ENCODE measurements around the gene FGF21. TPM values are rescaled to one million over a fixed set of nuclear protein-coding genes. Genes with fewer than 3 reads are reported as not detected.

Gene FGF21
- total and polyA plus RNA-seq, 2 donors (not counting 3 experiments of a cell fraction or from before 2014, with no cell fraction given): not detected

DNA sequence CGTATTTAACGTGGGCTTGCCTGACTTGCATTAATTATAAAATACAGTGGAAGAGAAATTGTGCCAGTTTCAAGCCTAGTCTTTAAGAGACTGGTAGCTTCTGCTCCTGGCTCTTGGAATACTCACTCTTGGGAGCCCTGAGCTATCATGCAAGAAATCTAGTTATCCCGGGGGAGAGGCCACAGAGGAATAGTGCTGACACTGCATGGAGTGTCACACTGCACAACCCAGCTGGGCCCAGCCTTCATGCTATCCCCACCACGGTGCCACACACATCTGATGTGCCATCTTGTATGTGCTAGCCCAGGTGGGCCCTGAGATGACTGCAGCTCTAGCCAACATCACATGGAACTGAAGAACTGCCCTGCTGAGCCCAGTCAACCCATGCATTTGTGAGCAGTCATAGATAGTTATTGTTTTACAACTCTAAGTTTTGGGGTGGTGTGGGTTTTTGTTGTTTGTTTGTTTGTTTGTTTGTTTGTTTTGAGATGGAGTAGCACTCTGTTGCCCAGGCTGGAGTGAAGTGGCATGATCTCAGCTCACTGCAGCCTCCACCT, 44.1 kb upstream of the FGF21 start:
- Histone ChIP-seq H3K36me3 (ENCODE audit: control insufficient read depth in 2 of 2, extremely low read depth in 1 of 2, insufficient read depth in 2 of 2, low read length in 2 of 2) (no peaks in the 10 kb centered on the region), H4K20me1 (replicated peaks; ENCODE audit: control insufficient read depth, extremely low read depth, insufficient read depth, low read length) (no peaks in the 10 kb centered on the region), H3K9me1 (replicated peaks; ENCODE audit: control insufficient read depth, extremely low read depth, insufficient read depth, low read length) (no peaks in the 10 kb centered on the region), H3K9ac (replicated peaks; ENCODE audit: extremely low read depth, insufficient read depth, low read length) (no peak overlapping the region), H3K27me3 (ENCODE audit: control insufficient read depth in 2 of 2, insufficient read depth in 2 of 2, low read length in 2 of 2) (no peaks in the 10 kb centered on the region), H3K4me3 (replicated peaks in 1 of 3; ENCODE audit: insufficient read depth in 1 of 3, low read depth in 1 of 3, low read length in 3 of 3) (no peak overlapping the region), H2AFZ (ENCODE audit: low read depth, low read length) (no peak overlapping the region), H3K4me1 (ENCODE audit: control insufficient read depth, extremely low read depth, insufficient read depth, low read length) (peaks cover 13% of the 10 kb centered on the region), H3K79me2 (ENCODE audit: control insufficient read depth, insufficient read depth, low read length) (no peaks in the 10 kb centered on the region), H3K9me3 (replicated peaks; ENCODE audit: control insufficient read depth, insufficient read depth, low read length) (no peaks in the 10 kb centered on the region), H3K4me2 (ENCODE audit: insufficient read depth, low read length) (no peak overlapping the region), H3K27ac (ENCODE audit: insufficient read depth, low read depth, low read length) (no peak overlapping the region)
- FAIRE-seq (no peak), DNase-seq (ENCODE audit: low read depth, low spot score) (no peak)
- intact Hi-C loops (cut with micrococcal nuclease): no loop called here
- CTCF ChIA-PET: interaction anchor here (1.1 to 3.8 kb wide), 4 partner anchors 9 to 131 kb away, joined by 3 to 31 read pairs (median 8); partner anchors contain the start of gene CA11
- TF ChIP-seq JUN (IDR thresholded peaks at IDR 0.05; ENCODE audit: borderline replicate concordance, insufficient read depth, insufficient read length, low read depth): no peak
- no peak for TF ChIP-seq GATA2 (IDR thresholded peaks at IDR 0.05; ENCODE audit: insufficient read depth, insufficient read length, low read depth, low read length)
- no peak for TF ChIP-seq EZH2 (IDR thresholded peaks at IDR 0.05; ENCODE audit: borderline replicate concordance, low read depth, low read length, severe bottlenecking)
- TF ChIP-seq, protein P1, sequence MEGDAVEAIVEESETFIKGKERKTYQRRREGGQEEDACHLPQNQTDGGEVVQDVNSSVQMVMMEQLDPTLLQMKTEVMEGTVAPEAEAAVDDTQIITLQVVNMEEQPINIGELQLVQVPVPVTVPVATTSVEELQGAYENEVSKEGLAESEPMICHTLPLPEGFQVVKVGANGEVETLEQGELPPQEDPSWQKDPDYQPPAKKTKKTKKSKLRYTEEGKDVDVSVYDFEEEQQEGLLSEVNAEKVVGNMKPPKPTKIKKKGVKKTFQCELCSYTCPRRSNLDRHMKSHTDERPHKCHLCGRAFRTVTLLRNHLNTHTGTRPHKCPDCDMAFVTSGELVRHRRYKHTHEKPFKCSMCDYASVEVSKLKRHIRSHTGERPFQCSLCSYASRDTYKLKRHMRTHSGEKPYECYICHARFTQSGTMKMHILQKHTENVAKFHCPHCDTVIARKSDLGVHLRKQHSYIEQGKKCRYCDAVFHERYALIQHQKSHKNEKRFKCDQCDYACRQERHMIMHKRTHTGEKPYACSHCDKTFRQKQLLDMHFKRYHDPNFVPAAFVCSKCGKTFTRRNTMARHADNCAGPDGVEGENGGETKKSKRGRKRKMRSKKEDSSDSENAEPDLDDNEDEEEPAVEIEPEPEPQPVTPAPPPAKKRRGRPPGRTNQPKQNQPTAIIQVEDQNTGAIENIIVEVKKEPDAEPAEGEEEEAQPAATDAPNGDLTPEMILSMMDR (IDR thresholded peaks at IDR 0.05; ENCODE audit: extremely low read depth in 1 of 2, insufficient read depth in 1 of 2, low read depth in 1 of 2, low read length in 2 of 2): no peak
- no peak for TF ChIP-seq POLR2A (IDR thresholded peaks at IDR 0.05; ENCODE audit: low read depth, low read length)
- no peak for TF ChIP-seq FOS (IDR thresholded peaks at IDR 0.05; ENCODE audit: borderline replicate concordance, insufficient read depth, low read length)
- TF ChIP-seq MYC (IDR thresholded peaks at IDR 0.05; ENCODE audit: low read depth, low read length): no peak
- TF ChIP-seq, protein P2, sequence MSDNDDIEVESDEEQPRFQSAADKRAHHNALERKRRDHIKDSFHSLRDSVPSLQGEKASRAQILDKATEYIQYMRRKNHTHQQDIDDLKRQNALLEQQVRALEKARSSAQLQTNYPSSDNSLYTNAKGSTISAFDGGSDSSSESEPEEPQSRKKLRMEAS (IDR thresholded peaks at IDR 0.05; ENCODE audit: insufficient read depth, insufficient read length): no peak
- TF ChIP-seq POLR2AphosphoS5 (IDR thresholded peaks at IDR 0.05; ENCODE audit: insufficient read depth, low read depth, low read length): no peak
- no TSS peak for BruUV-seq (replicated peaks)
- dilution Hi-C loops (cut with MboI; ENCODE audit: extremely low pct_ligation_motif_present, low sequenced_read_pairs): no loop called here
- POLR2A ChIA-PET: no interaction called here
